NCI-H187 (cell line): Measurements from ENCODE around the gene SLBP.
A peak's percentile ranks its signal among the peaks of the same experiment; 100 is the strongest.

ENCODE experiments used
- DNase-seq, 2 experiments: peaks; one replicate each; lab custom pipeline; 2025; lab: John Stamatoyannopoulos, UW

The SLBP gene

GRCh38 chr4:1712216-1713002, at the start of gene SLBP:
TSS of gene SLBP (minus strand) at chr4:1712319. CDS start at chr4:1712188, 131 bp downstream.
- DNase-seq: peak; percentile 96 to 97

GRCh38 chr4:1761130-1761689, 49.1 kb upstream of the SLBP start:
- no peak for DNase-seq

GRCh38 chr4:1760521-1761071, 48.5 kb upstream of the SLBP start:
- no peak for DNase-seq

- no peak for DNase-seq
Measured at GRCh38 chr4:1759818-1760223, 47.7 kb upstream of the SLBP start.

- no peak for DNase-seq
Measured at GRCh38 chr4:1759170-1759817, 47.2 kb upstream of the SLBP start.

- DNase-seq: no peak
Measured at GRCh38 chr4:1758306-1759121, 46.4 kb upstream of the SLBP start.

- no peak for DNase-seq
Measured at GRCh38 chr4:1757836-1758235, 45.7 kb upstream of the SLBP start.

GRCh38 chr4:1756893-1757779, 45.0 kb upstream of the SLBP start:
- DNase-seq: no peak

GRCh38 chr4:1756079-1756478, 44.0 kb upstream of the SLBP start:
- no peak for DNase-seq

GRCh38 chr4:1755297-1755696, 43.2 kb upstream of the SLBP start:
- DNase-seq: no peak

GRCh38 chr4:1754336-1754735, 42.2 kb upstream of the SLBP start:
- no peak for DNase-seq

- DNase-seq: no peak
Measured at GRCh38 chr4:1753697-1754311, 41.7 kb upstream of the SLBP start.

GRCh38 chr4:1753294-1753696, 41.2 kb upstream of the SLBP start:
- DNase-seq: no peak

GRCh38 chr4:1752284-1753041, 40.3 kb upstream of the SLBP start:
- no peak for DNase-seq

- no peak for DNase-seq
Measured at GRCh38 chr4:1751919-1752283, 39.8 kb upstream of the SLBP start.

GRCh38 chr4:1751155-1751918, 39.2 kb upstream of the SLBP start:
- no peak for DNase-seq

GRCh38 chr4:1750381-1751154, 38.4 kb upstream of the SLBP start:
- DNase-seq: no peak

- DNase-seq: no peak
Measured at GRCh38 chr4:1749826-1750225, 37.7 kb upstream of the SLBP start.
